Cardiac septum (tissue), 1 donor: ENCODE measurements around the gene OR6V1. TPM values are rescaled to one million over a fixed set of nuclear protein-coding genes. Genes with fewer than 3 reads are reported as not detected.
"Not testable (repeated sequence)": the region's sequence is repeated elsewhere in the genome, so short reads cannot be mapped to it uniquely, and the experiment has no call there.

Experiments
- DNase-seq: peaks from one replicate; pipeline ENCODE4 v3.0.0-alpha.2; 2020; ENCODE audit warnings: low spot score
- intact Hi-C: fragments of 100-400 bp; cut with DNase I; formaldehyde crosslinking; loops from one replicate; pipeline ENCODE4 v1.14.0; 2022
- total RNA-seq: library from RNA; stranded (reverse); fragmentation: NEBNext Ultra II Directional; extraction: Animal tissue kit (Norgen Biotek cat#: 25700); gene quantifications from one replicate; pipeline ENCODE4 v1.2.1, GENCODE V29; 2021
- donor health status: DM: no; HTN: no; CAD: no.

Gene OR6V1
- total RNA-seq, 1 donor from 2014 or later = not detected

- no peak for DNase-seq
- intact Hi-C loops = no loop called here
Observed at GRCh38 chr7:143042159-143042789, 9.9 kb upstream of the OR6V1 start.

GRCh38 chr7:143042790-143043271, 9.3 kb upstream of the OR6V1 start:
- intact Hi-C loops = no loop called here
- DNase-seq = no peak

GRCh38 chr7:143043391-143043790, 8.8 kb upstream of the OR6V1 start:
- DNase-seq = no peak
- intact Hi-C loops = no loop called here

GRCh38 chr7:143046426-143046851, 5.7 kb upstream of the OR6V1 start:
- no peak for DNase-seq
- intact Hi-C loops = no loop called here

GRCh38 chr7:143047326-143047725, 4.8 kb upstream of the OR6V1 start:
- DNase-seq = no peak
- intact Hi-C loops = no loop called here

- no peak for DNase-seq
- intact Hi-C loops = no loop called here
Observed at GRCh38 chr7:143048827-143049226, 3.3 kb upstream of the OR6V1 start.

- DNase-seq = no peak
- intact Hi-C loops = no loop called here
Observed at GRCh38 chr7:143049362-143049761, 2.8 kb upstream of the OR6V1 start.

- intact Hi-C loops = no loop called here
- no peak for DNase-seq
Observed at GRCh38 chr7:143050931-143051330, 1.2 kb upstream of the OR6V1 start.

- no peak for DNase-seq
- intact Hi-C loops = no loop called here
Observed at GRCh38 chr7:143054621-143055020, 2.5 kb downstream of the OR6V1 start.

- intact Hi-C loops = no loop called here
- no peak for DNase-seq
Observed at GRCh38 chr7:143055754-143056153, 3.6 kb downstream of the OR6V1 start.

- DNase-seq = no peak
- intact Hi-C loops = no loop called here
Observed at GRCh38 chr7:143063741-143064140, 11.6 kb downstream of the OR6V1 start.

- no peak for DNase-seq
- intact Hi-C loops = no loop called here
Observed at GRCh38 chr7:143068446-143068845, 16.3 kb downstream of the OR6V1 start.

GRCh38 chr7:143069912-143070500, 17.9 kb downstream of the OR6V1 start:
- intact Hi-C loops = no loop called here
- DNase-seq = no peak

GRCh38 chr7:143073556-143073955, 21.4 kb downstream of the OR6V1 start:
- DNase-seq = no peak
- intact Hi-C loops = no loop called here

GRCh38 chr7:143074141-143074540, 22.0 kb downstream of the OR6V1 start:
- intact Hi-C loops = no loop called here
- DNase-seq = no peak

GRCh38 chr7:143085109-143085508, 33.0 kb downstream of the OR6V1 start:
- intact Hi-C loops = no loop called here
- DNase-seq = no peak

GRCh38 chr7:143085610-143086009, 33.5 kb downstream of the OR6V1 start:
- DNase-seq, intact Hi-C loops: not testable (repeated sequence)

- intact Hi-C loops, DNase-seq: not testable (repeated sequence)
Observed at GRCh38 chr7:143088549-143089231, 36.5 kb downstream of the OR6V1 start.

- intact Hi-C loops = no loop called here
Observed at GRCh38 chr7:143096146-143096545, 44.0 kb downstream of the OR6V1 start.

GRCh38 chr7:143099579-143099978, 47.4 kb downstream of the OR6V1 start:
- intact Hi-C loops, DNase-seq: not testable (repeated sequence)

More at GRCh38 chr7:143096146-143096545, 44.0 kb downstream of the OR6V1 start:
- no peak for DNase-seq
